T47D (cell line): ENCODE results near the gene F12.

Experiments
- DNase-seq, 2 experiments: peaks; one replicate each; pipeline versions ENCODE4 v3.0.0 to v3.0.0-alpha.2; 2011 to 2012; ENCODE audit warnings: low read depth in 1 of 2, low spot score in 1 of 2
- JUND ChIP-seq: IDR thresholded peaks from 2 replicates; pipeline ENCODE4 v1.6.1; 2012; ENCODE audit warnings: low read depth
- in situ Hi-C: cut with HindIII; loops from 2 replicates; pipeline ENCODE4 v1.10.0; 2016; ENCODE audit warnings: low sequenced_read_pairs, low pct_unique_long_range_greater_than_20kb

The F12 gene

GRCh38 chr5:177403792-177404640 is 5.3 kb downstream of the F12 start:
- TF ChIP-seq JUND = no peak
- in situ Hi-C loops = no loop called here
- DNase-seq = peak; percentile 91 to 96

- in situ Hi-C loops = no loop called here
- DNase-seq = peak in 1 of 2 experiments; percentile 46
- TF ChIP-seq JUND = no peak
Measured at GRCh38 chr5:177403102-177403791, 6.1 kb downstream of the F12 start.

GRCh38 chr5:177402271-177403043 is 6.9 kb downstream of the F12 start:
- in situ Hi-C loops = no loop called here
- peak; percentile 93 to 97 for DNase-seq
- no peak for TF ChIP-seq JUND

- in situ Hi-C loops = no loop called here
- no peak for TF ChIP-seq JUND
- DNase-seq = no peak
Measured at GRCh38 chr5:177399997-177400868, 9.1 kb downstream of the F12 start, which contains the start of gene PFN3. Gene PFN3 (minus strand): TSS chr5:177400661. CDS start chr5:177400576, 85 bp downstream.

GRCh38 chr5:177397875-177398390 is 11.4 kb downstream of the F12 start:
- no peak for TF ChIP-seq JUND
- in situ Hi-C loops = no loop called here
- DNase-seq = no peak

GRCh38 chr5:177396807-177397206 is 12.6 kb downstream of the F12 start:
- in situ Hi-C loops = no loop called here
- DNase-seq = no peak
- no peak for TF ChIP-seq JUND

- DNase-seq = no peak
- TF ChIP-seq JUND = no peak
- in situ Hi-C loops = no loop called here
Measured at GRCh38 chr5:177396078-177396477, 13.3 kb downstream of the F12 start.

GRCh38 chr5:177393990-177394389 is 15.4 kb downstream of the F12 start:
- no peak for TF ChIP-seq JUND
- DNase-seq = no peak
- in situ Hi-C loops = no loop called here

- DNase-seq = no peak
- in situ Hi-C loops = no loop called here
- TF ChIP-seq JUND = no peak
Measured at GRCh38 chr5:177393206-177393765, 16.1 kb downstream of the F12 start.

- DNase-seq = no peak
- no peak for TF ChIP-seq JUND
- in situ Hi-C loops = no loop called here
Measured at GRCh38 chr5:177392765-177393164, 16.6 kb downstream of the F12 start.

- DNase-seq = peak; percentile 88 to 96
- in situ Hi-C loops = no loop called here
- no peak for TF ChIP-seq JUND
Measured at GRCh38 chr5:177390363-177391300, 18.7 kb downstream of the F12 start.
